ENCODE measurements around the gene SLC6A7. TPM values are rescaled to one million over a fixed set of nuclear protein-coding genes. Genes with fewer than 3 reads are reported as not detected.

The SLC6A7 gene
- total RNA-seq, 2 donors from 2014 or later, result not detected

DNA sequence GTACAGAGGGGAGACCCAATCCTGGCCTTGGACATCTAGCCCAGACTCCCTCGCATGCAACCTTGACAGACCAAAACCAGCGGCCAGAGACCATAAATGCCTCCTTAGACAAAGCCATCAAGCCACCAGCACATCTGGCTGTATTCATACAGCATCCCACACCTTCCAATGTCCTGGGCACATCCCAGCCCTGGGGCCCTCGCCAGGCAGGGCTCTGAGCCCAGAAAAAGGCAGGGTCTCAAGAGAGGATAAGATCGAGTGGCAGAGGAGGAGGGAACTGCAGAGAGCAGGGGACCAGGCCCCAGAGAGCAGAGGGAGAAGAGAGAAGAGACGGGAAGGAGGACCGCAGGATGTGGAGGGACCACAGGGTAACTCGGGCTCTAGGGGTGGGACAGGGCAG lies 54.3 kb downstream of the SLC6A7 start:
- Mint-ChIP-seq H3K9me3 (no peaks in the 10 kb centered on the region), H3K27me3 (ENCODE audit: insufficient read depth) (peaks cover 12% of the 10 kb centered on the region), H3K4me3 (no peak overlapping the region), H3K27ac (no peak overlapping the region), H3K4me1 (peaks cover 6% of the 10 kb centered on the region), H3K36me3 (ENCODE audit: low read depth) (no peaks in the 10 kb centered on the region)
- Histone ChIP-seq H3K36me3 (ENCODE audit: control insufficient read depth, insufficient read depth, low read length) (no peaks in the 10 kb centered on the region), H3K9ac (ENCODE audit: extremely low read depth, low read length, poor library complexity, severe bottlenecking) (no peak overlapping the region), H3K4me3 (ENCODE audit: low read length) (no peak overlapping the region), H3K9me3 (ENCODE audit: control insufficient read depth, low read length) (no peaks in the 10 kb centered on the region), H3K27ac (ENCODE audit: low read depth, low read length) (no peak overlapping the region), H3K4me1 (ENCODE audit: control insufficient read depth, insufficient read depth, low read length) (peaks cover 3% of the 10 kb centered on the region), H3K27me3 (ENCODE audit: control insufficient read depth, insufficient read depth, low read length, poor library complexity, severe bottlenecking) (no peaks in the 10 kb centered on the region)
- WGBS, 2 experiments (ENCODE audit: insufficient coverage in 1 of 2, insufficient read length in 1 of 2), result 89 to 93% methylated on average over 4 to 7 of the region's 7 CpGs
- no peak for DNase-seq
- TF ChIP-seq, protein P1, sequence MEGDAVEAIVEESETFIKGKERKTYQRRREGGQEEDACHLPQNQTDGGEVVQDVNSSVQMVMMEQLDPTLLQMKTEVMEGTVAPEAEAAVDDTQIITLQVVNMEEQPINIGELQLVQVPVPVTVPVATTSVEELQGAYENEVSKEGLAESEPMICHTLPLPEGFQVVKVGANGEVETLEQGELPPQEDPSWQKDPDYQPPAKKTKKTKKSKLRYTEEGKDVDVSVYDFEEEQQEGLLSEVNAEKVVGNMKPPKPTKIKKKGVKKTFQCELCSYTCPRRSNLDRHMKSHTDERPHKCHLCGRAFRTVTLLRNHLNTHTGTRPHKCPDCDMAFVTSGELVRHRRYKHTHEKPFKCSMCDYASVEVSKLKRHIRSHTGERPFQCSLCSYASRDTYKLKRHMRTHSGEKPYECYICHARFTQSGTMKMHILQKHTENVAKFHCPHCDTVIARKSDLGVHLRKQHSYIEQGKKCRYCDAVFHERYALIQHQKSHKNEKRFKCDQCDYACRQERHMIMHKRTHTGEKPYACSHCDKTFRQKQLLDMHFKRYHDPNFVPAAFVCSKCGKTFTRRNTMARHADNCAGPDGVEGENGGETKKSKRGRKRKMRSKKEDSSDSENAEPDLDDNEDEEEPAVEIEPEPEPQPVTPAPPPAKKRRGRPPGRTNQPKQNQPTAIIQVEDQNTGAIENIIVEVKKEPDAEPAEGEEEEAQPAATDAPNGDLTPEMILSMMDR (conservative IDR thresholded peaks at IDR 0.05), result no peak

GRCh38 chr5:150245111-150245789 lies 55.4 kb downstream of the SLC6A7 start:
- WGBS, 2 experiments (ENCODE audit: insufficient coverage in 1 of 2, insufficient read length in 1 of 2), result 80 to 87% methylated on average over 4 to 18 of the region's 18 CpGs
- peaks cover 14% of the 10 kb centered on the region for H3K27me3 Mint-ChIP-seq (ENCODE audit: insufficient read depth)
- no peak overlapping the region for H3K27ac Mint-ChIP-seq
- H3K9ac ChIP-seq (ENCODE audit: extremely low read depth, low read length, poor library complexity, severe bottlenecking), result no peak overlapping the region
- no peaks in the 10 kb centered on the region for H3K27me3 ChIP-seq (ENCODE audit: control insufficient read depth, insufficient read depth, low read length, poor library complexity, severe bottlenecking)
- no peak overlapping the region for H3K4me3 ChIP-seq (ENCODE audit: low read length)
- TF ChIP-seq, protein P1 (conservative IDR thresholded peaks at IDR 0.05), result no peak
- no peak overlapping the region for H3K4me3 Mint-ChIP-seq
- H3K36me3 Mint-ChIP-seq (ENCODE audit: low read depth), result no peaks in the 10 kb centered on the region
- no peak overlapping the region for H3K27ac ChIP-seq (ENCODE audit: low read depth, low read length)
- H3K9me3 Mint-ChIP-seq, result no peaks in the 10 kb centered on the region
- peaks cover 3% of the 10 kb centered on the region for H3K4me1 ChIP-seq (ENCODE audit: control insufficient read depth, insufficient read depth, low read length)
- H3K4me1 Mint-ChIP-seq, result peaks cover 6% of the 10 kb centered on the region
- DNase-seq, result no peak
- H3K9me3 ChIP-seq (ENCODE audit: control insufficient read depth, low read length), result no peaks in the 10 kb centered on the region
- H3K36me3 ChIP-seq (ENCODE audit: control insufficient read depth, insufficient read depth, low read length), result no peaks in the 10 kb centered on the region

DNA sequence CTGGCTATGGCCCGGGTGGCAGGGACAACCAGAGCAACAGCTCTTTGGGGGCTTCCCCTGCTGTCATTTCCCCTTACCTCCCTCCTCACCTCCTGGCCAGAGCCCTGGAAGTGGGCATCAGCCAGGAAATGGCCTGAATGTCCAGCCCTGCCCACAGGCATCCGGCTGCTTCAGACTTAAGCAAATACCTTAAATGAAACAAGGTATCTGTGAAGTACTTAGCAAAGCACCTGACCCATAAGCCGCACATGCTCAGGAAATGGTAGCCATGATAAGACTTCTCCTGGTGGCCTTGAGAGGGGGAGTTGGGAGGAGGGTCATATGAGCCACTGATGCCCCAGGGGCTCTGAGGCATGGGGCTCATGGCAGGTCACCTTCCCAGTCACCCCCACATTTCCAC lies 55.9 kb downstream of the SLC6A7 start:
- WGBS, 2 experiments (ENCODE audit: insufficient coverage in 1 of 2, insufficient read length in 1 of 2), result 93 to 94% methylated on average over 2 to 3 of the region's 3 CpGs
- no peak overlapping the region for H3K27ac ChIP-seq (ENCODE audit: low read depth, low read length)
- H3K9me3 ChIP-seq (ENCODE audit: control insufficient read depth, low read length), result no peaks in the 10 kb centered on the region

More for the DNA sequence above, 55.9 kb downstream of the SLC6A7 start:
- peaks cover 12% of the 10 kb centered on the region for H3K27me3 Mint-ChIP-seq (ENCODE audit: insufficient read depth)
- H3K36me3 Mint-ChIP-seq (ENCODE audit: low read depth), result no peaks in the 10 kb centered on the region
- H3K4me3 ChIP-seq (ENCODE audit: low read length), result no peak overlapping the region
- no peaks in the 10 kb centered on the region for H3K36me3 ChIP-seq (ENCODE audit: control insufficient read depth, insufficient read depth, low read length)
- H3K4me1 ChIP-seq (ENCODE audit: control insufficient read depth, insufficient read depth, low read length), result peaks cover 3% of the 10 kb centered on the region
- H3K9ac ChIP-seq (ENCODE audit: extremely low read depth, low read length, poor library complexity, severe bottlenecking), result no peak overlapping the region
- H3K4me3 Mint-ChIP-seq, result no peak overlapping the region
- TF ChIP-seq, protein P1 (conservative IDR thresholded peaks at IDR 0.05), result no peak
- no peak for DNase-seq
- peaks cover 6% of the 10 kb centered on the region for H3K4me1 Mint-ChIP-seq
- no peaks in the 10 kb centered on the region for H3K27me3 ChIP-seq (ENCODE audit: control insufficient read depth, insufficient read depth, low read length, poor library complexity, severe bottlenecking)
- H3K27ac Mint-ChIP-seq, result no peak overlapping the region
- no peaks in the 10 kb centered on the region for H3K9me3 Mint-ChIP-seq

All from endodermal cell (in vitro differentiated cells).